ENCODE results near the gene PIH1D2.
"Not testable (repeated sequence)": the region's sequence is repeated elsewhere in the genome, so short reads cannot be mapped to it uniquely, and the experiment has no call there.

The PIH1D2 gene, protein sequence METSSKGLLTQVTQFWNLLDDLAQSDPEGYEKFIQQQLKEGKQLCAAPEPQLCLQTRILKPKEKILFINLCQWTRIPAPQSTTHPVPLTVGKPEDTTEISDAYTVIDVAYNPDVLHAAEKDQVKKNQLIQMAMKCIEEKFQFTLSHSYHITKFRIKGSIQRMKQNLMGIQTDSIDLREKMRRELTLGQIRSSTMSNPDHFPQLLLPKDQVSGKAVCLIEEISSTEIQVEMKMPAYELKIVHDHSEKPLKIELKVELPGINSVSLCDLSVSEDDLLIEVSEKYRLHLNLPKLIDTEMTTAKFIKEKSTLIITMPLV

DNA sequence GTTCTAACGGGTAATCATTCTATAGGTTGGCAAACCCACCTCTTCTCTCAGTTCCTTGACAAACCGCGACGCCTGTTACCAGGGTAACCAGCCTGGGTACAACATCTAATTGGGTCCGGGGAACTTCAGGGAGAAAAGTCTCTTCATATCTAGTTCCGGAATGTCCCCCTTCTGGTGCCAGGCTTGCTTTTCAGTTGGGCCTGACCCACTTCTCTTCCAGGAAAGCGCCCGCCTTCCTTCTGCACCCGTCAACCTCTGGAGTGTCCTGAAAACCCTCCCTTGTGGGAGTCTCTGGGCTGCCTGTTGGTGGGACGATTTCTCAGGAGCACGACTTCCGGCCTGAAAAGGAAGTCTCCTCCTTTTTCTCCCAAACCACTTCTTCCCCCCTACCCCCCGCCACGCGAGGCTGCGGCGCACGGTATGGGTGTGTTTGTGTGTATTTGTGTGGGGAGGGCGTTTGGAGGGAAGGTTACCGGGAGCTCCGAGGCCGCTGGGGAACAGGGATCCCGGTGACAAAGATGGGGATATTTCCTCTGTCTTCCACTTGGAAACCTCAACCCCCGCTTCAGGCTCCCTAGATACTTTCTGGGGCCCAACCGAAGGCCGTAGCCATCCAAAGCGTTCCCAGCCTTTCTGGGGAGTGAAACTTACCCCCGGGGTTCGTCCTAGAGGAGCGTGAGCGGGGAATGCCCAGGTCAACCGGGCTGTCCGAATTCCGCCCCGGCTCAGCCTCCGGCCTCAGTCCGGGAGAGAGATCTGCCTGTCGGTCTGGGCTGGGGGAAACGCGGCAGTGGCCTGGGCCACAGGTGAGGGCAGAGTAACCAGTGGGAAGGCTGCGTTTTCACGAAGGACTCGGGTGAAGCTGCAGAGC lies at the start of gene PIH1D2, which contains the start of gene NKAPD1:
Gene PIH1D2, minus strand, starts transcription at position 77 of the 871 bp plus-strand sequence. CDS start 843 bp downstream, outside the sequence.
Gene NKAPD1, plus strand, starts transcription at position 359 of the 871 bp plus-strand sequence. CDS start 1,276 bp downstream, outside the sequence.
- DNase-seq: peak; percentile 83

DNA sequence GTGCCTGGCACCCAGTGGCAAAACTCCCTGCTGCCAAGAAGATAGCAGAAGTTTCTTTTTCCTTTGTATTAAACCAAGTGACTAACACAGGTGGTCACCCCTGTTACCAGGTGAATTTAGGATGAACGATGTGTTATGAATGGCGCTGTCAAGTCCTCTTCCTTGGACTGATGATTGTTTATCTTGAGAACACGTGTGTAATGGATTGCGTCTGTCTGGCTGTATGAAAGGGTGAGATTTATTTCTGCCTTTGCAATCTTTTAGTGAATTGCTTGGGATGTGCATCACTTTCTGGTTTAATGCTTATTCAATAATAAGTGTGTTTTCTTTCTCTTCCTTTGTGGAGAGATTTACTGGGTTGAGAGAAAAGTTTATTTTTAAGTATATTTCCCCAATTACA lies 49.3 kb upstream of the PIH1D2 start:
- DNase-seq: no peak

DNA sequence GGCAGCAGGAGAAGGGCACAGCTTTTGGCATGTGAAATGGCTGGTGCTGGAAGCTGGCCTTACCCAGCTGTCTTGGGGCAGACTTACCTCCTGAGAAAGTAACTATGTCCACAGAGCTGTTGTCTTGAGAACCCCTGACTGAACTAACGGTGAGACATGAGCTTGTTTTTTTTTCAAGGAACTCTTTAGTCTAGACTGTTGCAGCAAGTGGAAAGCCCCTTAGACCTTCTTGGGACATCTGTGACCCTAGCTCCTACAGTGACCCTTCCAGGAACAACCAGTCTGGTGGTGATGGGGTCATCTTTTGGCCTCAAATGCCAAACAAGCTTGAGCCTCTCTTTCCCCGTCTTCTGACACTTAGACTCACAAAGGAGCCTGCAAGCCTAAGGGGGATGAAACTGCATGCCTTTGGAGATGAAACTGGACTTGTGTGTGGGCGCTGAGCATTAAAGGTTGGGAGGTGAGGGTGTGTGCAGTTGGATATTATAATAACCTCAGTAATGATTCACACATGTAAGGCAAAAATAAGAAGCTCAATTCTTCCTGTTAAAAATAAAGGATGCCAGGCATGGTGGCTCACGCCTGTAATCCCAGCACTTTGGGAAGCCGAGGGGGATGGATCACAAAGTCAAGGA lies 48.3 kb upstream of the PIH1D2 start:
- DNase-seq: no peak

DNA sequence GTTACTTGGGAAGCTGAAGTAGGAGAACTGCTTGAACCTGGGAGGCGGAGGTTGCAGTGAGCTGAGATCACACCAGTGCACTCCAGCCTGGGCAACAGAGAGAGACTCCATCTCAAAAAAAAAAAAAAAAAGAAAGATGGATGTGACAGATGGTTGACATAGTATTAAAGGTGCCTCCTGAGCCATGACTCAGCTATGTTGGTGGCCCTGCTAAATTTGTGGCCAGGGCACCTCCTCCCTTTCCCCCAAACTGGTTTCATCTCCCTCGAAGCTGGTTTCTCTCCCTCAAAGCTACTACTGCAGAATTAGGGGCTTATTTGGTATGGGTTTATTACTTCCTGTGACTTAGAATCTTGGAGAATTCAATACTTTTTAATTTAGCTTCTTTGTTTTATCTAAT lies 44.4 kb upstream of the PIH1D2 start:
- DNase-seq: peak; percentile 9

DNA sequence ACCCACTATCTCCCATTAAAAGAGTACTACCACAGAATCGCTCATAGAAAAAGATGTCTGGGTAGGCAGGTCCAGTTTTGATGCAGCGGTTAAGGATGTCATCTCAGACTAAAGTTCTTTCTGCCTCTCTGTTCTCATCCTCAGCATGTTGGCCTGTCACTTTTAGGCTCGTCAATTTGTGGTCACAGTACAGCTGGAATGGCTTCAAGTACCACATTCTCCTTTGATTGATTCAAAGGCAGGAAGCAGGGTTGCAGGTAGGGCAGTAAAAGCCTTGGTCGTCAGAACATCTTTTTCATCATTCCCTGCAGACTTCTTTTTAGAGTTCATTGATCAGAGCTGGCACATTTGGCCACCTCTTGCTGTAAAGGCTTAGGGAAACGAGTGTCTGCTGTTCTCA lies 41.6 kb upstream of the PIH1D2 start:
- DNase-seq: no peak

DNA sequence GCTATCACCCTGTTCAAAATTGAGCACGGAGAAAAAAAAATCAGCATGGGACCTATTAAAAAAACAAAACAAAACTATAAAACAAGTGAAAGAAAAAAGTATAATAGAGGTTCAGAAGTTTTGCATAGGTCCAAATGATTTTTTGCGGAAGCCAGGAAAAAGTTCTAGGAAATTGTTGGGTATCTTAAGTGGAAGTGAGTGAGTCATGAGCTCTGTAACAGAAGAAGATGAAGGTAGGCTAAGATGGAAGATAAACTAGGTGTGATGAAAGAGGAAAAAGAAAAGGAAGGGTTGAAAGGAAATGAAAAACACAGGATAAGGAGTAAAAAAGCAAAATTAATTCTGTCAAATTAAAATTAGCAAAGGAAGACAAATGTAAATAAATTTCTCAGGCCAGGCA lies 40.6 kb upstream of the PIH1D2 start:
- no peak for DNase-seq

DNA sequence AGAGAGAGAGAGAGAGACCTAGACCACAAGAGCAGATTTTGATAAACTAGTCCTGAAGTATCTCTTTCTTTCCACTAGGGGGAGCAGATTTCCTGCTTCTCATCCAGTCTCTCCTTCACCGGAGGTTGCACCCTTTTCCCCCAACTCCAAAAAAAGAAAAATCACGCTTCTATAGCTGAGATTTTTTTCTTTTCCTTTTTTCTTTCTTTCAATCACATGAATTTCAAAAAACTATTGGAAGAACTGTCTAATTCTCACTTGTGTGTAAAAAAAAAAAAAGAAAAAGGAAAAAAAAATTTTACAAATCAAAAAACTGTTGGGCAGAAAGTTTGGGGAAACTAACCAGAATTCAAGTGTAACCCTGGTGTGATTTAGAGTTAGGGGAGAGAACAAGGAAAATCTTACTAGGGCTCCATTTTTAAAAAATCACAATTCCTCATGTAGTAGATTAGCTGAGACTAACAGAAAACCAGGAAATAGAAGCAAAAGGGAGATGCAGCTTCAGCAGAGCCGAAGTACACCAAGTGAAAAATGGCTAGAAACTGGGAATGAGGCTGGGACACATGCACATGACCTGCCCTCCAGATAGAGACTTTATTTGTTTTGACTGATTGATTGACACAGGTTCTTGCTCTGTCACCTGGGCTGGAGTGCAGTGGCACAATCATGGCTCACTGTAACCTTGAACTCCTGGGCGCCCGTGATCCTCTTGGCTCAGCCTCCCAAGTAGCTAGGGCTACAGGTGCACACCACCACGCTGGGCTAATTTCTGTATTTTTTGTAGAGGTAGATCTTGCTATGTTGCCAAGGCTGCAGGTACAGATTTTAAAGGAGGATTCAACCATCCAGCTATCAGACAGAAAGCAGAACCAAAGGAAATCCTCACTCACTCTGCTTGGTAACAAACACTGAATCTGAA lies 40.0 kb upstream of the PIH1D2 start:
- DNase-seq: no peak

DNA sequence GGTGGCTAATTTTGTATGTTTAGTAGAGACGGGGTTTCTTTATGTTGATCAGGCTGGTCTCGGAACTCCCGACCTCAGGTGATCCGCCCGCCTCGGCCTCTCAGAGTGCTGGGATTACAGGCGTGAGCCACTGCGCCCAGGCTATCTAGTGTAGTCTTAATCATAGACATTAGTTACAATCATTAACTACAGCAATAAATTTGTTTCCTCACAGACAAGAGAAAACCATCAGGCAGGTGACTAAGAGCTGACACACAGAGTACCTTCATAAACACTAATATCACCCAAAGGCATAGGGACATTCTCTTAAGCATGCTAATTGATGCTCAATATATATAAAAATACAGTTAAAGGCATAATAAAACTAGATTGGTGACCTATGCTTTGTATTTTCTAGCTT lies 32.3 kb upstream of the PIH1D2 start:
- no peak for DNase-seq

DNA sequence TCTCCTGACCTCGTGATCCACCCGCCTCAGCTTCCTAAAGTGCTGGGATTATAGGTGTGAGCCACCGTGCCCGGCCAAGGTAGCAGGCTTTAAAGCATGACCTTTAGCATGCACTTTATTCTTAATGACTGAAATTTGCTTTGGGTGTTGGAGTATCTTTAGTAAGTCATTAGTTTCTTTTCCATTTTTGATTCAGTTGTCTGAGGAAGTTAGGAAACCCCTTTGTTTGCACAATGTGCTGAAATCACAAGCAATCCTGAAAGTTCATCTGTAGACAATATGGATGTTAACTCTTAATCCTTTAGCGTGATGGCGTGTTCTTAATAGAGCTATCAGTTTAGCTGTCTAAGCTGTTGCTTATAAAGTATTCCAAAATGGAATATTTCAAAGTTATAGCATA lies 29.6 kb upstream of the PIH1D2 start:
- DNase-seq: no peak

DNA sequence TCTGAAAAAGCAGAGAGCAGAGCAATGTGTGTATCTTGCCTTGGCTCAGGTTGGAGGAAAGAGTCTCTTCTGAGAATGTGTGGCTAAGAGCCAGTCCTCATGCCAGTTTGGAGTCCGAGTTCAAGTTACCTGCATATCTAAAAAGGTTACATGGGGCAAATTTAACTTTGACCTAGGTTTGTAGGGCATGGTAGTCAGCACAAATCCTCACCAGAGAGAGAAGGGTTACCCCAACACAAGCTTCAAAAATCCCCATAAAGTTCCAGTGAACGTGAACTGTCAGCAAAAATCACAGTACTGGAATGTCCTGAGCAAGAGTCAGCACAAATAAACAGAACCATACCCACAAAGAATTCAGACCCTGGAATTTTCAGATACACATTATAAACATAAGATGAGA lies 26.6 kb upstream of the PIH1D2 start:
- DNase-seq: no peak

DNA sequence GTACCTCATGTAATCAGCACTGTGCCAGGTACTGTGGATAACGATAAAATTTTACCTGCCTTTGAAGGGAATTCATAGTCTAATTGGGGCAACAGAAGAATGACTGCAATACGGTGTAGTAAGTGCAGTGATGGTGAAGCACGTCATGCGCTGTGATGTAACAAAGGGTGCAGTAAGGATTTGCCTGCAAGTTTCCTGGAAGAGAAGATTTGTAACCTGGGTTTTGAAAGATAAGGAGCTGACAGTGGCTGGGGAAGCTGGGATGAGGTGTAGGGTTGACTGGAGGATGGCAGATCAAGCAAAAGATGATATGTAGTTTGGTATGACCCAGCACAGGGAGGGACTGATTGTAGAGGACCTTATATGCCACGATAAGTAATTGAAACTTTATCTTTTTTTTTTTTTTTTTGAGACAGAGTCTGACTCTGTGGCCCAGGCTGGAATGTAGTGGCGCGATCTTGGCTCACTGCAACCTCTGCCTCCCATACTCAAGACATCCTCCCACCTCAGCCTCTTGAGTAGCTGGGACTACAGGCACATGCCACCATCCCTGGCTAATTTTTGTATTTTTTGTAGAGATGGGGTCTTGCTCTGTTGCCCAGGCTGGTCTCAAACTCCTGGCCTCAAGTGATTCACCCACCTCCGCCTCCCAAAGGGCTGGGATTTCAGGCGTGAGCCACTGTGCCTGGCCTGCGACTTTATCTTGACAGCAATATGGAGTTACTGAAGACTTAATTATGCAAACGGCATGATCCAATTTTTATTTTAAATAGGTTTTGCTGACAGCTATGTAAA lies 24.1 kb upstream of the PIH1D2 start:
- DNase-seq: no peak

DNA sequence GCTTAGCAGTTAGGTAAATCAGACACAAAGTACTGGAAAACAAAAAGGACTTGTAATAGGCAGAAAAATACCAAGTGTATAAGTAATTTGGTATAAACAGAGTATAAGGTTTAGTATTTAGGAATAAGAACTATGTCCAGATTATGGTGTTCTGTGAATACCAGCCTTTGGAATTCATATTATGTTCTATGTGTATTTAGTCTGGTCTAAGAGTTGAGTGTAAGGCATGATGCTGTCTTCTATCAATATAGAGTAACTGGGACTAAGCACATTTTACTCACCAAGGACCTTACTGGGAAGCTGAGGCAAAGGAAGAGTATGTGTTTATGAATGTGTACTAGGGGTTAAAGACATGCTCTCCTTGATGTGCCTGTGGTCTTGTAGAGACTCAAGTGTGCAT lies 22.4 kb upstream of the PIH1D2 start:
- DNase-seq: no peak

DNA sequence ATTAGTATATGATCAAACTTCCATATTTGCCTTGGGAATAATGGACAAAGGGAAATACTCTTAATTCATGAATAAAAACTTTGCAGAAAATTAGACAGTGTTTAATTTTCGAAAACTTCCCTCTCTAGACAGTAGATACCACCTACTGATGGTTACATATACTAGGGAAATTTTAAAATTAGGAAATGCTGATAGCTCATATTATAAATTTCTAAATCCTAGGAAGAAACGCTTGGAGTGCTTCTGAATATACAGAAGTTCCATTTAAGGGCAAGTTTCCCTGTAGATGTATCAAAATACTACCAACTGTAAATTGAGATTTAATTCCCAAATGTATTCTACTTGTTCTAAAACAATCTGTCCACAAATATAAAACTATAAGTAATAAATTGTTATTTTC lies 21.5 kb upstream of the PIH1D2 start:
- not testable (repeated sequence) for DNase-seq

DNA sequence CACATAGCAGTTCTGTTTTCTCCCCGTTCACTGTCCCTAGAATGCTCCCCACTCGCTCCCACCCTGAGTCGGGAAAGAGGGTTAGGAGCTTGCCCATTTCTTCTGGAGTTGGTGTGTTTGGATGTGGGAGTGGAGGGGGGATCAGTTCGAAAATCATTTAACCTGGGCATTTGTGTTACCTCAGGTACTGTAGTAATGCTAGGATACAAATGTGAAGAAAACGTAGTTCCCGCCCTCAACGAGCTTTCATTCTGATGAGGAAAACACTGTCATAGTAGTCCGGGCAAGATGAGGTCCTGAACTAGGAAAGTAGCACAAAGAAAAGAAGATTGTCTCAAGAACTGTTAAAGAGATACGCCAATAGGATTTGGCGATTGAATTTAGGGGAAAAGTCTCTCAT lies 13.4 kb upstream of the PIH1D2 start:
- no peak for DNase-seq

DNA sequence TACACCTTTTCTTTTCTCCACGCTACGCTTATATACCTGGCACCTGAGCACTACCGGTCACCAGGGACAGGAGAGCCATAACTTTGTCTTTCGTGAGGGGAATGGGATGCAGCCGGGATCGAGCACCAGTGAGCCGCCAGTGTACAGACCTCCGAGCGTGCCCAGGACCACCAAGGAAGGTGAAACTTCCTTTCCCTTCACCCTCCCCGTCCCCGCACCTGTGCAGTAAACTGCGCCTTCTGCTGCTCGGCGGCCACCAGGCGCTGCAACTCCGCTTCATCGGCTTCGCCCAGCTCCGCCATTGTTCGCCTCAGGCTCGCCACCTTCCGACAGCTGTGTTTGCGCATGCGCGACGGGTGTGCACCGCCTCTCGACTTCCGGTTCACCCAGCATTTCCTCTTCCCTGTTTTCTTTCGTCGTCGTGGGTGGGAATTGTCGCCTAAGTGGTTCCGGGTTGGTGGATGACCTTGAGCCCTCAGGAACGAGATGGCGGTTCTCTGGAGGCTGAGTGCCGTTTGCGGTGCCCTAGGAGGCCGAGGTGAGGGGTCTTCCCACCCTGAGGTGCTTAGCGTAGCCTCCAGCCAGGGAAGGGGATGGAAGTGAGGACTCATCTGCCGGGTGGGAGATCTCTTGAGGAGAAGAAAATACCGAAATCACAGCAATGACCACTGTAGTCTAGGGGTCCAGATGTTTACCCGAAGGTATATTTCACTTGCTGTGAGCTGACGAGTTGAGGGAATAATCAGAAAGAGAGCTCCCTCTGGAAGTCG lies 12.8 kb upstream of the PIH1D2 start, which contains the start of the genes SDHD and TIMM8B:
Gene SDHD, plus strand, starts transcription at position 452 of the 770 bp plus-strand sequence. Its CDS starts 35 bp downstream, at position 487.
Gene TIMM8B, minus strand, starts transcription at position 335 of the 770 bp plus-strand sequence. Its CDS starts 33 bp downstream, at position 302.
- peak; percentile 96 for DNase-seq

DNA sequence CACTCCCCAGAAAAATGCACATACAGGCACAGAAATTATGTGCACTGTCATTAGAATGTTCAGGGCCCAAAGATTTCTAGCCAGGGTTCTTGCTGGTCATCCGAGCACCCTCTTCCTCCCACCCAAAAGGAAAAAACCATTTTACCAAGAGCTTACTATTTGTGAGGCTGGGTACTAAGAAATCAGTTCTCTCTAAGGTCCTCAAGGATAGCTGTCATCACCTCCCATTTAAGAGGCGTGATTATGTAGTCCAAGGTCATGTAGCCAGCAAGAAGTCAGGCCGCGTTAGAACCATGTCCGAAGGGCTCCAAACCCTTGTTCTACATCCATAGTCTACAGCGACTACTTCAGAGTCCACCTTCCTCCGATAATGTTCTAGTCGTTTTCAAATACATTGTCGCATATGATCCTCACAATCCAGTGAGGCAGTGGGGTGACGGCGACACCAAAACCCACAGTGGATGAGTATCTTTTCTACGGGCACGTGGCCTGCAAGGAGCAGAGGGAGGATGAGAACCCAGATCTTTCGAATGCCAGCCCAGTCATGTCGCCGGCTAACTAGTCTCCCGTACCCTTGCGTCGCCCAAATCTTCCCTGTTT lies 12.1 kb upstream of the PIH1D2 start:
- peak; percentile 69 for DNase-seq

DNA sequence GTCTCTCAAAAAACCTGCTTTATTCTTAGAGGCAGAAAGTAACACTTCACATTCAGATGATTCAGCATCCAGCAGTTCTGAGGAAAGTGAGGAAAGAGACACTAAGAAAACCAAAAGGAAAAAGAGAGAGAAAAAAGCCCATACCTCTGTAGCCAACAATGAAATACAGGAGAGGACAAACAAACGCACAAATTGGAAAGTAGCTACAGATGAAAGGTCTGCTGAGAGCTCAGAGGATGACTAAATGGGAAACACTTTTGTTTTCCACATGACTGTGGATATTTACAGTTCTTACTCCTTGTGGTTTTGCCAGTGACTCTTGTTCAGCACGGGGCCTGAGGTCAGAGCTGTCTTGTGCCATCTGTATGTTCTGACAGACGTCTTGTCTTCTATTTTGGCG lies 8.9 kb upstream of the PIH1D2 start:
- peak; percentile 57 for DNase-seq

DNA sequence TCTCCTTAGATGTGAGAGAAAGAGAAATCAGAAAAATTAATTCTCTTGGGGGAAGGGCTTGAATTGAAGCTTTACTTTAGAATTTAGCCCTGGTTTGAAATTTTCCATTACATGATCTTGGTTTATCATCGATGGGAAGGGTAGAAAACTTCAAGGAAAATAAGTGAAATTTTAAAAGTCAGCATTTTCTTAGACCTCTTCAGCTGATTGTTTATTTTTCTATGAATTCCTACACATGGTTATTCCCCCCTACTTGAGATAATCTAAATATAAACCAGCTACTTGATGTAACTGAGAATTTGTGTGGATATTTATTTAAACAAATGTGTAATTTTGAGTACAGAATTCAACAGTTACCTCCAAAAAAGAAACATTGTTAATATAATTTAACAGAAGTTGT lies 10.9 kb downstream of the PIH1D2 start:
- DNase-seq: no peak

DNA sequence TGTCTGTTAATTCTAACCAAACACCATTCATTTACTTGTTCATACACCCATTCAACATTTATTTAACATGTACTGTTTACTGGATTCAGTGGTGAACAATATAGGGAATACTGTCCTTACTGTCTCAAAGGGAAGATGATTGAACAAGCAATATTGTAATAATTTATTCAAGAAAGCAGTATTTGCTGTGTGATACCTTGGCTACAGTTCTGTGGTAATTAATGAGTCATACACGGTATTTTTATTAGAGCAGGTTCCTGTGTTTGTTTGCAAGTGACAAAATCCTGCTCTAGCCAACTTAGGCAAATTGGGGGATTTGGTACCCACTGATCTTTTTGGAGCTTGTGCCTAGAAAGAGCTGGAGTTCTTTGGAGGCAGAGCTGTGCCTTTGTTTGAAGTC lies 15.7 kb downstream of the PIH1D2 start:
- DNase-seq: no peak

DNA sequence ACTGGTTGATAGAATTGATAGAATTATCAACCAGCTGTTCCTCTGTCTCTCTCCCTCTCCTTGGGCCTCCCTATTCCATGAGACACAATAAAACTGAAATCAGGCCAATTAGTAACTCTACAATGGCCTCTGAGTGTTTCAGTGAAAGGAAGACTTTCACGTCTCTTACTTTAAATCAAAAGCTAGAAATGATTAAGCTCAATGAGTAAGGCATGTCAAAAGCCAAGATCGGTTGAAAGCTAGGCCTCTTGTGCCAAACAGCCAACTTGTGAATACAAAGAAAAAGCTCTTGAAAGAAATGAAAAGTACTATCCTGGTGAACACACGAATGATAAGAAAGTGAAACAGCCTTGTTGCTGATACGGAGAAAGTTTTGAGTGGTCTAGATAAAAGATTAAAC lies 16.6 kb downstream of the PIH1D2 start:
- DNase-seq: peak; percentile 20

All from activated CD4-positive, alpha-beta T cell treated with anti-CD3 and anti-CD28 coated beads for 48 hours (primary cell).